Hepatocyte (in vitro differentiated cells): ENCODE results near the gene KCTD8. TPM values are rescaled to one million over a fixed set of nuclear protein-coding genes. Genes with fewer than 3 reads are reported as not detected.
"Not testable (repeated sequence)": the region's sequence is repeated elsewhere in the genome, so short reads cannot be mapped to it uniquely, and the experiment has no call there.

ENCODE experiments used
- DNase-seq: peaks from one replicate; pipeline ENCODE4 v3.0.0-alpha.2; 2016; ENCODE audit warnings: low spot score
- H2AFZ ChIP-seq: fragments of 200-600 bp; sonication (generic); 2 replicates; pipeline ENCODE4 v1.6.0; 2016; ENCODE audit warnings: antibody characterized with exemption, mild to moderate bottlenecking
- H3K27ac ChIP-seq: fragments of 200-600 bp; sonication (generic); 2 replicates; pipeline ENCODE4 v1.5.1; 2016; ENCODE audit warnings: mild to moderate bottlenecking
- H3K27me3 ChIP-seq: fragments of 200-600 bp; sonication (generic); 2 replicates; pipeline ENCODE4 v1.6.1; 2016
- H3K36me3 ChIP-seq: fragments of 200-600 bp; sonication (generic); replicated peaks from 2 replicates; pipeline ENCODE4 v1.5.1; 2016; ENCODE audit warnings: low read depth; ENCODE audit not compliant: insufficient read depth
- H3K4me1 ChIP-seq: fragments of 200-600 bp; sonication (generic); 2 replicates; pipeline ENCODE4 v1.5.1; 2016; ENCODE audit warnings: mild to moderate bottlenecking, moderate library complexity; ENCODE audit not compliant: insufficient read depth
- H3K4me2 ChIP-seq: fragments of 200-600 bp; sonication (generic); 2 replicates; pipeline ENCODE4 v1.6.0; 2016
- H3K4me3 ChIP-seq: fragments of 200-600 bp; sonication (generic); 2 replicates; pipeline ENCODE4 v1.5.1; 2016; ENCODE audit warnings: mild to moderate bottlenecking
- H3K79me2 ChIP-seq: fragments of 200-600 bp; sonication (generic); 2 replicates; pipeline ENCODE4 v1.6.0; 2017; ENCODE audit warnings: mild to moderate bottlenecking
- H3K9me2 ChIP-seq: fragments of 200-600 bp; sonication (generic); replicated peaks from 2 replicates; pipeline ENCODE4 v1.6.0; 2017; ENCODE audit warnings: mild to moderate bottlenecking; ENCODE audit not compliant: insufficient read depth
- H3K9me3 ChIP-seq: fragments of 200-600 bp; sonication (generic); 2 replicates; pipeline ENCODE4 v1.5.1; 2016; ENCODE audit warnings: low read depth, mild to moderate bottlenecking
- H4K20me1 ChIP-seq: fragments of 200-600 bp; sonication (generic); 2 replicates; pipeline ENCODE4 v1.6.0; 2016; ENCODE audit warnings: mild to moderate bottlenecking; ENCODE audit not compliant: insufficient read depth, poor library complexity, severe bottlenecking
- EZH2 ChIP-seq: fragments of 200-600 bp; sonication (generic); IDR thresholded peaks from 2 replicates; pipeline ENCODE4 v1.6.1; 2016; ENCODE audit warnings: antibody characterized with exemption, mild to moderate bottlenecking, borderline replicate concordance
- EZH2phosphoT487 ChIP-seq: fragments of 200-600 bp; sonication (generic); IDR thresholded peaks from one replicate; pipeline ENCODE4 v1.6.1; 2018; ENCODE audit warnings: antibody characterized with exemption, mild to moderate bottlenecking, low read depth, moderate library complexity; ENCODE audit not compliant: unreplicated experiment, severe bottlenecking
- WGBS: methylation state at CpG from one replicate; pipeline ENCODE4 v1.1.6; 2016; ENCODE audit warnings: low lambda C conversion rate; ENCODE audit errors: missing lambda C conversion rate; 5-methylcytosine and 5-hydroxymethylcytosine counted together
- polyA plus RNA-seq: library from polyadenylated mRNA; unstranded; fragments of >200 nt; fragmentation: Nextera tagmentation; extraction: Ambion mirVana; gene quantifications from 2 replicates; pipeline ENCODE4 v1.2.1, GENCODE V29; 2016
- total RNA-seq: library from RNA; depleted of rRNA; stranded (reverse); fragments of >200 nt; gene quantifications from 2 replicates; pipeline ENCODE4 v1.2.3, GENCODE V29; 2014
- TF ChIP-seq, protein P1 (sequence below): fragments of 200-600 bp; sonication (generic); IDR thresholded peaks from 2 replicates; pipeline ENCODE4 v1.5.1; 2016; ENCODE audit warnings: antibody characterized with exemption, mild to moderate bottlenecking; ENCODE audit not compliant: poor library complexity

The KCTD8 gene
- total and polyA plus RNA-seq, 2 experiments from 2014 or later: 0.97 to 1.5 TPM

DNA sequence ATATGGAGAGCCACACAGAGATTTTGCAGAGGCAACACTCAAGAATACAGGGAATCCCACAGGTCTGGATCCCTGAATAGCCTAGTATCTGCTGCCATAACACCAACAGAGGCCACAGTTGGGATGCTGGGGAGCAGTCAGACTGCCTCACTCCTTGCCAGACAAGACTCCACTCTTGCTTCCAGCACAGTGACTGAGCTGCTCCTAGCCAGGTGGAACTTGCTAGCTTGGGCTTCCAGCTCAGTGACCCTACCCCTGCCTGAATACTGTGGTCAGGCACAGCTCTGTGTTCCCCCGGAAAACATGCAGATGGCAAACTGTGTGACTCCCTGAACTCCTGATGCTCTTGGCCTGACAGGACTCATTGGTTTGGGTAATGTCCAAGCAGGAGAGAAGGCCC, 251.8 kb downstream of the KCTD8 start:
- WGBS: 100% methylated on average over 1 of the region's 1 CpG

DNA sequence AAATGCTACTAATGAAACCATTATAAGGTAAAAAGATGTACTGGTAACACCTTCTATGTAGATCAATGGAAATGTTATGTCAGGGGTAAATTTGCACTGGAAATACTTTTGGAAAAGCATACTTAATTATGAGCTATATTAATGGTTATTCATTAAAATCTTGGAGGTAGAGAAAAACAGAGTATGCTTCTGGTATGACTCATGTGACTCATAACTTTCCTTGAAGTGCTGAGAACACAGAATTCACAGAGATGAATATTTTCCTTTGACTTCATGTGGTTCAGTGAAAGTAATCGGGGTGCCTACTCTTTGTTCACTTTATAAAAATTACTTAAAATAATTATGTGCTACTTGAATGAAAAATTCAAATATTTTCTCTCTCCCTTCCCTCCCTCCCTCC, 254.2 kb downstream of the KCTD8 start:
- Histone ChIP-seq H4K20me1 (no peaks in the 10 kb centered on the region), H3K4me2 (no peak overlapping the region), H3K9me3 (no peaks in the 10 kb centered on the region), H3K79me2 (no peaks in the 10 kb centered on the region), H3K9me2 (no peaks in the 10 kb centered on the region), H2AFZ (no peak overlapping the region), H3K4me3 (no peak overlapping the region), H3K27ac (no peak overlapping the region), H3K36me3 (no peaks in the 10 kb centered on the region), H3K4me1 (no peaks in the 10 kb centered on the region), H3K27me3 (no peaks in the 10 kb centered on the region)
- WGBS: 80% methylated on average over 1 of the region's 1 CpG
- DNase-seq: no peak
- TF ChIP-seq, protein P1, sequence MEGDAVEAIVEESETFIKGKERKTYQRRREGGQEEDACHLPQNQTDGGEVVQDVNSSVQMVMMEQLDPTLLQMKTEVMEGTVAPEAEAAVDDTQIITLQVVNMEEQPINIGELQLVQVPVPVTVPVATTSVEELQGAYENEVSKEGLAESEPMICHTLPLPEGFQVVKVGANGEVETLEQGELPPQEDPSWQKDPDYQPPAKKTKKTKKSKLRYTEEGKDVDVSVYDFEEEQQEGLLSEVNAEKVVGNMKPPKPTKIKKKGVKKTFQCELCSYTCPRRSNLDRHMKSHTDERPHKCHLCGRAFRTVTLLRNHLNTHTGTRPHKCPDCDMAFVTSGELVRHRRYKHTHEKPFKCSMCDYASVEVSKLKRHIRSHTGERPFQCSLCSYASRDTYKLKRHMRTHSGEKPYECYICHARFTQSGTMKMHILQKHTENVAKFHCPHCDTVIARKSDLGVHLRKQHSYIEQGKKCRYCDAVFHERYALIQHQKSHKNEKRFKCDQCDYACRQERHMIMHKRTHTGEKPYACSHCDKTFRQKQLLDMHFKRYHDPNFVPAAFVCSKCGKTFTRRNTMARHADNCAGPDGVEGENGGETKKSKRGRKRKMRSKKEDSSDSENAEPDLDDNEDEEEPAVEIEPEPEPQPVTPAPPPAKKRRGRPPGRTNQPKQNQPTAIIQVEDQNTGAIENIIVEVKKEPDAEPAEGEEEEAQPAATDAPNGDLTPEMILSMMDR: no peak
- TF ChIP-seq EZH2: no peak
- no peak for TF ChIP-seq EZH2phosphoT487

More for the DNA sequence above, 251.8 kb downstream of the KCTD8 start:
- DNase-seq: no peak
- Histone ChIP-seq H3K27ac (no peak overlapping the region), H3K4me2 (no peak overlapping the region), H3K79me2 (no peaks in the 10 kb centered on the region), H3K4me1 (no peaks in the 10 kb centered on the region), H3K4me3 (no peak overlapping the region), H3K27me3 (no peaks in the 10 kb centered on the region), H4K20me1 (no peaks in the 10 kb centered on the region), H3K9me3 (no peaks in the 10 kb centered on the region), H3K9me2 (no peaks in the 10 kb centered on the region), H3K36me3 (no peaks in the 10 kb centered on the region), H2AFZ (no peak overlapping the region)
- TF ChIP-seq EZH2 (no peak), EZH2phosphoT487 (no peak)
- TF ChIP-seq, protein P1: no peak

- Histone ChIP-seq H3K4me2 (no peak overlapping the region), H3K27ac (no peak overlapping the region), H3K27me3 (no peaks in the 10 kb centered on the region), H4K20me1 (no peaks in the 10 kb centered on the region), H3K4me1 (no peaks in the 10 kb centered on the region), H3K9me2 (no peaks in the 10 kb centered on the region), H2AFZ (no peak overlapping the region), H3K79me2 (no peaks in the 10 kb centered on the region), H3K9me3 (no peaks in the 10 kb centered on the region), H3K4me3 (no peak overlapping the region), H3K36me3 (no peaks in the 10 kb centered on the region)
- TF ChIP-seq EZH2phosphoT487 (no peak), EZH2 (no peak)
- TF ChIP-seq, protein P1: no peak
- 92% methylated on average over 1 of the region's 1 CpG for WGBS
- no peak for DNase-seq
Observed at GRCh38 chr4:44186850-44187246, 261.8 kb downstream of the KCTD8 start.

- WGBS: 87% methylated on average over 23 of the region's 23 CpGs
- H3K4me2 ChIP-seq: no peak overlapping the region
- no peaks in the 10 kb centered on the region for H3K79me2 ChIP-seq
- H3K27me3 ChIP-seq: no peaks in the 10 kb centered on the region
- H3K4me3 ChIP-seq: no peak overlapping the region
- H3K4me1 ChIP-seq: no peaks in the 10 kb centered on the region
- no peaks in the 10 kb centered on the region for H3K9me3 ChIP-seq
- H2AFZ ChIP-seq: no peak overlapping the region
- no peaks in the 10 kb centered on the region for H4K20me1 ChIP-seq
- no peak for DNase-seq
- no peaks in the 10 kb centered on the region for H3K36me3 ChIP-seq
- TF ChIP-seq EZH2 (no peak), EZH2phosphoT487 (no peak)
- TF ChIP-seq, protein P1: no peak
- no peak overlapping the region for H3K27ac ChIP-seq
- H3K9me2 ChIP-seq: no peaks in the 10 kb centered on the region
Observed at GRCh38 chr4:44186096-44186849, 262.3 kb downstream of the KCTD8 start.

GRCh38 chr4:44181491-44182349, 266.9 kb downstream of the KCTD8 start:
- H3K9me2 ChIP-seq, H3K9me3 ChIP-seq, H3K27me3 ChIP-seq, H4K20me1 ChIP-seq, H3K4me3 ChIP-seq, H2AFZ ChIP-seq, H3K27ac ChIP-seq, DNase-seq, H3K36me3 ChIP-seq, H3K79me2 ChIP-seq, H3K4me1 ChIP-seq, H3K4me2 ChIP-seq: not testable (repeated sequence)
- 97% methylated on average over 25 of the region's 54 CpGs for WGBS
